ENCODE data around the gene KRT2.

KRT2 gene

DNA sequence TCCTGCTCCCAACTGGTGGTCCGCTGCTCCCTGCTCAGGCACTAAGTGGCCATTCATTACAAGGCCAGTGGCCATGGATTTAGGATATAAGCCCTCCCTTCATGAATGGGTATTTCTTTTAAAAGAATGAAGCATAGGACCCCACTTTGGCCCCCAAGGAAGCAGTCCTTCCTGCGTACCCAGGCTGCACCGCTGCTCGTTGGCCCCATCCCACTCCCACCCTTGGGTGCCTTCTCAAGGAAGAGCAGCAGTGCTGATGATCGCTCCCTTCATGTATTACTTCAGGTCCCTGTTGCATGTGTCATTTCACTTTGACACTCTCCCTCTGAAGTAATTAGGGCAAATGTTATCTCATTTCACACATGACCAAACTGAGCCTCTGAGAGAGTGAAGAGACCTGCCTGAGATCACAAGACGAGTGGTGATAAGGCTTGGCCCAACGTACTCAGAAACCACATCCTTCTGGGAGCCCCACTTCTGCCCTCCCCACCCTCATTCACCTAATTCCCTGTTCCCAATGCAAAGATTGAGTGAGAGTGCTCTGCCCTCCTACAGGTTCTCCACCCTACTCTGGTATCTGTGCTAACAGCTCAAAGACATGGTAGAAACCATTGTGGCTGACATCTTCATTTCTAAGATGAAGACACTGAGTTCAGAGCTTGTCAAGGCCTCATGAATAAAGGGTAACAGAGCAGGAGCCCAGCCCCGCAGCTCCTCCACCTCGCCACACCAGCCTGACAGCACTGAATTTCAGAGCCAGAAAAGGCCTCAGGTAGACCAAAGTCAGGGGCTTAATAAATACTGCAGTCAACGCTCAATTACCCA lies 10.3 kb upstream of the KRT2 start:
- no peak for DNase-seq

DNA sequence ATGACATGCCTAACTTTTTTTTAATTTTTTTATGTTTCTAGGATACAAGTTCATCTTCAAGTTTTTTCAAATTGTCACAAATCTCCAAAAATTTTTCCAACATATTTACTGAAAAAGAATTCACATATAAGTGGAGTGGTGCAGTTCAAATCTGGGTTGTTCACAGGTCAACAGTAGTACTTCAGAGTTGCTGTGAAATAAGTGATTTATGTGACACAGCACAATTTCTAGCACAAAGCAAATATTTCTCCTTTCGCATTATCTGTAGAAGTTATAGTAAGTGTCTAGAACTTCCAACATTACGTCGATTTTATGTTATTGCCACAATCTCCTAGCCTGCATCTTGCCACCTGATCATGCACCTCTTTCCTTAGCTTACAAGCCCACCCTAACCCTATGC lies 9.7 kb upstream of the KRT2 start:
- no peak for DNase-seq

DNA sequence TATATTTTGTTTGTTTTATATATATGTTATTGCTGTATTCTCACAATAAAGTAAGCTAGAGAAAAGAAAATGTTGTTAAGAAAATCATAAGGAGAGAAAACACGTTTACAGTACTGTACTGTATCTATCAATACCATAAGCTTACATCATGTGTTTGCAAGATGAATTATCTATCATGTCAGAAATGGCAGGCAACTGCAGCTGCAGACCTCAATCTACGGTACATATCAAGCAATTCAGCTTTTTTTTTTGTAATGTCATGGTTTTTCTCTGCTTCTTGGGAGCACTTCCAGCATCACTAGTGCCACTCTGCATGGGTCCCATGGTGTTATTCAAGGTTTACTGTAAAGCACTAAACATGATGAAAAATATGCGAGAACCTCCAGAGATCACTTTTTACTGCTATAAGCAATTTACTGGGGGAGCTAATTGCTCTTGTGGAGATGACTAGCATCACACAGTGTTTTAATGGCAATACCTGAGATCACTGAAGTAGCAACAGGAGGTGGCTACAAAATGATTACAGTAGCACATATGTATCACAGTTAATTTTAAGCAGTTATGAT lies 9.0 kb upstream of the KRT2 start:
- DNase-seq = no peak

DNA sequence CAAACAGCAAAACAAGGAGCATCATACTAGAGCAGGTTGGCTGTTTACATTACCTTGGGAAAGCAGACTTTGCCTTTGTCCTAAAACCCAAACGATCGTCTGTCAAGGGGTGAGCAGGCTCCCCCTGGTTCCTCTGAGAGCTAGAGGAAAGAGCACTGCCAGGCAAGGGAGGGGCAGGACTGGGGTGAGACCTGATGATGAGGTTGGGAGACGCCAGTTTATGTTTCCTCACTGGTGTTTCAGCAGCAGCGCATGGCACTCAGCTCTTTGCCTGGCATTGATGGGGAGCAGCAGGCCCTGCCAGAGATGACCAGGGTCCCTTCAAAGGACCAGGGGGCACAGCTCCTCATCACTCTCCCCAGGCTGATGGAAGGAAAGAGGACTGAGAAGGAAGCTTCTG lies 7.9 kb upstream of the KRT2 start:
- DNase-seq = no peak

DNA sequence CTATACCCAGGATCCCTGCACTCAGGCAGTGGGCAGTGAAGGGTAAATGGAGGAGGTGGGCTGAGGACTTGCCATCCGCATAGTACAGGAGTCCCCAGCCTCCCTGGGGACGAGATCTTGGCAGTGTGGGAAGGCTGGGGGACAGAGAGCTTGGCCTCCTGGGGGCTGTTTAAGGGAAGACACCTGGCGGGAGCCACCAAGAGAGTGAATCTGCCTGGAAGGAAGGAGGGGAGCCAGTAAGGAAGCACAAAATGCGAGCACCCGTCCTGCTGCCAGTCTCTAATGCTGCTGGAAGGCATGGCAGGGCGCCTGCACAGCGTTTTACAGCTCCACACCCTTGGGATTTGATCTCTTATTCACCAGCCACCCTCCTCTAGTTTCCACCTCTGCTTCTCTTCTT lies 7.4 kb upstream of the KRT2 start:
- DNase-seq = no peak

DNA sequence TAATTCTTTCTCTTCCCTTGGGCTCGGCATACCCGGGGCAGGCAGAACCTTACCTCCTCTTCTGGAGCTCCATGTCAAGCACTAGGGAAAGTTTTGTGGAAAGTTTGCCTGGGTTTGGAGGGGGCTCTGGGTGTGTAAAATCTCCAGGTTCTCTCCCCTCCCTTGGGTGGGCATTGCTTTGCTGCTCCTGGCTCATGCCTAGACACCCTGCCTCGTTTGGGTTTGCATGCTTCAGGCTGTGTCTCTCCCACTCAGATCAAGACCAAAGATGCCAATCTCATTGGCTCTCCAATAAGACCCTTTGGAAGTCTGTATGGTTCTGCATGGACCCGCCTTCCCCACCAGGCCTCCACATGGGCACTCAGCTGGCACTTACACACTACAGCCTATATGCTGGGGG lies 6.2 kb upstream of the KRT2 start:
- no peak for DNase-seq

DNA sequence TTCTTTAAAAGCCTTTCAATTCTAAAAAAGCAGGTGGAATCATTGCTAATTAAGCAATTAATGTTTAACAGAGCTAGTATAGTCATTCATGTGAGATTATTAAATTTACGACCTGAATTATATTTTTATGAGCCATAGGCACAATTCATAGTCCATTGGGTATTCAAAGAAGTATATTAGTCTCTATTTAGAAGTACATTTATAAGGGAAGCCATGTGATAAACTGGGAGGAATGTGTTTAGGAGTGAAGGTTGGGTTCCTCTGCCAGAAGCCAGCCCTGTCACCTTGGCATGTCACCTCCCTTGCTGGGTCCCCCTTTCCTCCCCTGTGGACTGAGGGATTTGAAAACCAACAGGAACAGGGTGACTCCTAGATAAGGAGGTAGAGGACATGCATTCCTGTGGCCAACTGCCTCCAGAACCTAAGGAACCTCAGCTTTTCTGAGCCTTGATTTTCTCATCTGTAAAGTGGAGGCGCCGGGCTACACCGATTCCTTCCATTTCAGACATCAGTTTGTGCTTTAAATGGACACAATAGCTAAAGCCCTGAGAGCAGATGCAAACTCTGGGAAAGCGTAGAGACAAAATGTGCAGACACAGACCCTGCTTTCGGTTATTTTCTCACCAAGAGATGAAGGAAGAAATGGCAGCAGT lies 5.4 kb upstream of the KRT2 start:
- no peak for DNase-seq

DNA sequence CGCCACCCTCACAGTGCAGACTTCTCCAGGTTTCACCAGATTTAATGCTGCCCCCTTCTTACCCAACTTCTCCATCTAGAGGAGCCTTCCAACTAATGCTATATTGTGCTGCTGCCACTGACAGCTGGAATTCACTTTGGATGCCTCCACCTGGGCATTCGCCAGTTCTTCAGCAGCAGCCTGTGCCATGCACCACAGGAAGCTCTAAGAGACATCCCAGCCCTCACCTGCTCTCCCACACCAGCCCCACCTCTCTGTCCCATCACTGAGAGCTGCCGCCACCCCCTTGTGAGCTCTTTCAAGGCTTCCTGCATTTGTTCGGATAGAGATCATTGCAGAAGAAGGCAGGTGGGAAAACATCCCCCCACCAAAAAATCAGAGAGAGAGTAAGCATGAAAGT lies 4.6 kb upstream of the KRT2 start:
- DNase-seq = no peak

DNA sequence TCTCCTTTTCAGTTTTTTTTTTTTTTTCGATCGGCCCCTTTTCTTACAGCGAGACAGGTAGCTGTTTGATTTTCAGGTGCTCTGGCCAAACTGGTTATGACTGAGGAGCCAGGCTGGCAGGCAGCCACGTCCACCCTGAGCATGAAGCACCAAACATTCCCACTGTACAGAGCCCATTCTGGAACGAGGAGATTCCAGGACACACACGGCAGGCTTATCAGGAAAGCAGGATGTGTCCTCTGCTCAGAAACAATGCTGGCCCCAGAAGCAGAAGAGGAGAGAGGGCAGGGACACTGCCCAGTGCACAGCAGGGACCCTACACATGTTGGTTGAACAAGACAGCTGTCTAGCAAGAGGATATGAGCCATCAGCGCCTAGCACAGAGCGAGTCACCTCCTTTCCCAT lies 3.7 kb upstream of the KRT2 start:
- no peak for DNase-seq

DNA sequence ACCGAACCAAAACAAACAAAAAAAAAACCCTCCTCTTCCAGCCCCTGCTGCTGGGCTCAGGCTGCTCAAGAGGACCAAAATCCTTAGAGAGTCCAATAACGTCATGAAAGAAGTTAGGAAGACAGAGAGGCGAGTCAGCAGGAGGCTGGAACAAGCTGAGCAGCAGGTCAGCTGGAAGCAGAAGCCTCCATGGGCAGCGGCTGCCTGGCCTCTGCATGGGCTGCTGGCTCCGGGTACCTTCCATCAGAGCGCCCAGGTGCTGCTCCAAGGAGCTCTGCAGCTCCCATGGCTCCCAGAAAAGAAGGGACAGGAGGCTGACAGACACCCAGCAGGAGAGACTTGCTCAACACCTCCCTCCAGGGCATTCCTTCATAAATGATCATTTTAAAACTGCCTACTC lies 3.2 kb upstream of the KRT2 start:
- no peak for DNase-seq

DNA sequence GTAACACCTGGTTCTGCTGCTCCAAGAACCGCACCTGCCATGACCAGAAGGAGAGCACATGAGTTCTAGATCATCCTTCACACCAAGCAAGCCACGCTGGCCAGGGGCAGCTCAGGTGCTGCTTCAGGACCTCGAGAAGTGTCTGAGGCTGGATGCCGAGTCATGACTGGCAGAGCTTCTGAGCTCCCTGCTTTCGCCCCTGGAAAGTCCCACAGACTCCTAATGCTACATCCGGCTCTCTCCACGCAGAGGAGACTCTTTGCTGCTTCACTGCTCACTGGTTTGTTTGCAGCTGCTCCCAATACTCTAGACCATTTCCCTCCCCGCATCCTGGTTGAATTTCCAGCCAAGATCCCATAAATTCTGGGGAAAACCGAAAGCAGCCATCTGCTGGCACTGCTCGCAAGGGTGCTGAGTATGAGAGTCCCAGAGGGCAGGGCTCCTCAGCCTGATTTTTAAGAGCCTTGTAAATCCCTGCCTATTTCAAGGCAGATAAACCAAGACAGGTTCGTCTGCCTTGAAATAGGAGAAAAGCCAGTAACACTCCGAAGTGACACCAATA lies 1.4 kb downstream of the KRT2 start:
- no peak for DNase-seq

DNA sequence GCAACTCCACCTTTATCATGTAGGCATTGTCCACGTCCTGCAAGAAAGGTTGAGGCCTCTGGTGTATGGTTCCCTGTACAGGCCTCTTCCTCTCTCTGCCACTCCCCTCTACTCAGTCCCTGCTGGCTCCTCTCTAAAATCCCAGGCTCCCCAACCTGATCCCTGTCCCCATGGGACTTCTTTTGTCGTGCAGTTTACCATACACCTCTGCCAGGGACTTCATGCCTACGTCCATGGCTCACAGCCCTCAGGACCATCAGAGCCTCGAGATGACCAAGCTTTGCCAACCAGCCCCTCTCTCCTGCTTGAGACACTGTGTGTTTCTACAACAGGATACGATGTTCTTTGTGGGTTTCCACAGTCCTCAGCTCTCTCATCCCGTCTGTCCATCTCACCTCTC lies 2.9 kb downstream of the KRT2 start:
- no peak for DNase-seq

DNA sequence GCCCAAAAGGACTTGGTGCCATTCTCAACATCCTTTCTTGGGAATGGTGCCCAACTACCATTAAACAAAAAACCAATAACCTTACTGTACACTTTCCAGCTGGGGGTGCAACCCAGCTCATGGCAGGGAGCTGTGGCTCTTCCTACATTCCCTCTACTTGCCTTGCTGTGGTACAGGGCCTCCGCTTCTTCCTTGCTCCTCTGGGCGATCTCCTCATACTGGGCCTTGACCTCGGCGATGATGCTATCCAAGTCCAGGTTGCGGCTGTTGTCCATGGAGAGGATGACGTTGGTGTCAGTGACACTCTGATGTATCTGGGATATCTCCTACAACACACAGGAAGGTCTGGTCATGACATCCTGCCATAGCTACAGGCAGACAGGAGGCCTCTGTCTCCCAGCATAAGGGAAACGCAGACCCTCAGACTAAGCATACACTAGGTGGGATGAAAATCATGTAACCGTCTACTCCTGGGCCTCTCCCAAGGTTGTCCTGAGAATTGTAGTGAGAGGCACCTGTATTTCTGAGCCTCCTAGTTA lies 3.9 kb downstream of the KRT2 start:
- DNase-seq = no peak

DNA sequence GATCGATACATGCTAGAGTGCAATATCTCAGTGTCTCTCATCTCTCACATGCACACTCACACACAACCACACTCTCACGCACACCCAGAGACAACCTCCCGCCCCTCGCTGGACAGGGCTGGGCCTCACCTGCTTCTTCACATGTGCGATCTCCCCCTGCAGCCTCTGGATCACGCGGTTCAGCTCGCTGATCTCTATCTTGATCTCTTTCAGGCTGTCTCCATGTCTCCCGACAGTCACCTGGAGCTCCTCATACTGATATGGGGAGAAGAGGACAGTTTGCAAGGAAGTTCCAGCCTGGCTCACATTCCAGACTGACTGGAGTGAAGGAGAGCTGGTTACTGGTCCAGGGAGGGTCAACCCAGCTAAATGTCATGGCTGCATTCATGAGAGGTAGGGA lies 4.4 kb downstream of the KRT2 start:
- no peak for DNase-seq

DNA sequence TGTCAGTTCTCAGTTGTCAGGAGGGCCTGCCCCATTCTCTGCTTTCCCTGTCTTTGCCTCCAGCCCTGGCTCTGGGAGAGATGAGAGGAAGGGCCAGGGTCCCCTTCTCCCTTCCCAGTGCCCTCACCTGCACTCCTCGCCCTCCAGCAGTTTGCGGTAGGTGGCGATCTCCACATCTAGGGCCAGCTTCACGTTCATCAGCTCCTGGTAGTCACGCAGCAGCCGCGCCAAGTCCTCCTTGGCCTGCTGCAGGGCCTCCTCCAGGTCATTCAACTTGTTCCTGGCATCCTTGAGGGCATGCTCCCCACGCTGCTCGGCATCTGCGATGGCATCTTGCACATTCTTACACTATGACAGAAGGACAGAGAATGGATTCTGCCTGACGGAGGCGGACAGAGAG lies 5.4 kb downstream of the KRT2 start:
- no peak for DNase-seq

DNA sequence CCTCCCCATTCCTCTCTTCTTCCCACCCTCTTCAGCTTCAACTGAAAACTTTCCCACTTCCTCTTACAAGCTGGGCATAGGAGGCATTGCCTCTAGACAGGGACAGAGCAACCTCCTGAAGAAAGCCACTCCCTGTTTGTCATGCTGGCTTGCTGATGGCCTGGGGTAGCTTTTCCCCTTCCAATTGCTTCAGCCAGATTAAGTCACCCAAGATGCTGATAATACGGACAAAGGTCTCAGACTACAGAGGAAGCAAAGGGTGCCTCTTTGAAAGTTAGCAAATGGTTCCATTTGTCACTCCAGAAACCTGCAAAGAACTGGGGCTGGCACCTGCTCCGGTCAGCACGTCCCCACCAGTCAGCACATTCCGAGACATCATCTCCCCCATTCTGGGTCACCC lies 6.0 kb downstream of the KRT2 start:
- no peak for DNase-seq

DNA sequence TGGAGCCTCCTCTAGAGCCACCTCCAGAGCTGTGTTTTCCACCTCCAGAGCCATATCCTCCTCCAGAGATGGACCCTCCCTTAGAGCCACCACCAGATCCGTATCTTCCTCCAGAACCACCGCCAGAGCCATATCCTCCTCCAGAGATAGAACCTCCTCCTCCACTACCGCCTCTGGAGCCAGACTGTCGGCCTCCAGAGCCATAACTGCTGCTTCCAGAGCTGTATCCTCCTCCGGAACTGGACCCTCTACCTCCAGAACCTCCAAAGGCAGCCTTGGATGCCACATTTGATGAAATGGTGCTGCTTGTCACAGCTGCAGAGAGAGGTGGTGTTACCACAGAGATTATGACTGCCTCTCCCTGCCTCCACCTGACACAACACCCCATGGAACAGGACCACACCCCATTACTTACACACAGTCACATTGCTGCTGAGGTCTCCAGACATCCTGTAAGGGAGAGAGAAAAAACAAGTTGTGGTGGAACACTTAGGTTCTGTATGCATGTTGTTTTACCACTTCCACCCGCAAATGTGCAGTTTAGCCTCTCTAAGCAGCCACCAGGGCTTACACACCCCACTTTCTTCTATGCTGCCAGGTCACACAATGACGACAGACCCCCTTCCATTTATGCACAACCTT lies 6.8 kb downstream of the KRT2 start:
- no peak for DNase-seq

DNA sequence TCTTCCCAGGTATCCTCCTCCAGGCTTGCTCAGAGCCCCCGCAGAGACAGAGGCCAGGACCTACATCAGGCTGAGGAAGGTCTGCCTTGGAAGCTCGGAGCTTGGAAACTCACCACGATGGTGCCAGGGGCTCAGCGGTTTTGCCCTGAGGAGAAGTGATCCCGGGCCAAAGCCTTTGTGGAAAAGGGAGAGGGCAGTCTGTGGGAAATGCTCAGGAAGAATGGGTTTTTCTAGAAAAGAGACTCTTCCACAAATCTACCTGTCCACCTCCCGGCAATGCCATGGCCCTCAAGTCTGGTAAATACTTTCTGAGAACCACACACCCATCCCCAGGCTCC lies 8.0 kb downstream of the KRT2 start:
- DNase-seq = no peak

DNA sequence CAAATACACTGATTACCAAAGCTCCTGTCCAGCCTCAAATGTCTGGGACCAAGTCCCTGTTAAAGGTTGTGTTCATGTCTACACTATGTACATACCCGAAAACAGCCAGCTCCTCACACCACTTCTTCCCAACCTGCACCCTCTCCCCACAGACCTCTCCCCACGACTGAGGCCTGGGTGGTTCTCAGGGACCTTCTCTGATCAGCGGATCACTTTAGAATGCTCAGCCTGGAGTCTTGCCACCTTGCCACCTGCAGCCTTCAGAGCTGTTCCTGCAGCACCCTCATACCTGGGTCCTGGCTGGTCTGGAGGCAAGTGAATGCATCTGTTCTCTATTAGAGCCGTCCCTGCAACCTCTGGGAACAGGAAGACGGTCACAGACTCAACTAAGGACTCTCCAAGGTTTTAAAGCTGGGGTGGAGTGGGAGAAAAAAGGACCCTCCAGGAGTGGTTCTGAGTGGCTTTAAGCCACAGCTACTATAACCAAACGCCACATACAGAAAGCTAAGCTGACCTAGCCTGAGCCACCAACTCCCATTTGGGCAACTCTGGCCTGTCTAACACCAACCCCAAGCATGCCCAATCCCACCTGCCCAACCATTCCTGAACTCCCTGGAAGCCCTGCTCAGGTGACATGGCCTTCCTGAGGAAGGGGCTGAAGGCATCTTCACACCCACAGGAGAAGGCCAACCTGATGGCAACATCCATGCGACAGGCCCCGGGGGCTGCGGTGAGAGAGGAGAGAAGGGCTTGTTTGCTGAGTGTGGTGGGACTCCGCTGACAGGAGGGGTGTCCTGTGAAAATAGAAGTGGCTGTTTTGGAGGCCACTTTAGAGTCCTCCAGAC lies 8.6 kb downstream of the KRT2 start:
- DNase-seq = no peak

DNA sequence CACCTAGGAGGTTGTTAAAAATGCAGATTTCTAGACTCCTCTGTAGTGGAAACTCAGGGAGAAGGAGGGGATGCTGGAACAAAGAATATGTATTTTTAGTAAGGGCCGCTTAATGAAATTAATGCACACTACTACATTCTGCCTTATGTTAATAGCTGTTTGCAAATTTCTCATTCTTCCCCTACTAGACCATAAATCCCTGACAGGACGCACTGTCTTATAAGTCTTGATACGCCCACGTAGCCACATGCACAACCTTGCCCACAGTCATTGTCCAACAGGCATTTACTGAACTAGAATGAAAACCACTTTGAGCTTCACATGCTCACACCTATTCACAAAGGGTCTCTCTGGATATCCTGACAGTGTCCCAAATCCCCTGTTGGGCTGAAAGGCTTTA lies 10.5 kb downstream of the KRT2 start:
- DNase-seq = no peak

DNA sequence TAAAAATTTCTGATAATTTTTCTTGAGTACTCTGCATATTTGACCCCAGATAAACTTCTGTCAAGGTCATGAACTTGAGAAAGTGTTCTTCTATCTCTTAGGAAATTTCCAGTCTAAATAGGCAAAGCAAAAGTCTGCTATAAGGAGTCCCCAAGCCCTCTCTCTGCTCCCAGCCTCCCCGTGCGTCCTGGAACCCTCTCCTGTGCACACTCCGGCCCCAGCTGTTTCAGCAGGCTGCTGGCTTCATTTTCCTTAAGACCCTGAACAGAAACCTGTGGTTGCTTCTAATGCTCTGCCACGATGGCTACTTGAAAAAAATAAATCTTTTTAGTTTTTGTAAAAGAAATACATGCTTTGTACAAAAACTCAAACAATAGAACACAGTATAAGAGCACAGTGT lies 14.7 kb downstream of the KRT2 start:
- DNase-seq = no peak

DNA sequence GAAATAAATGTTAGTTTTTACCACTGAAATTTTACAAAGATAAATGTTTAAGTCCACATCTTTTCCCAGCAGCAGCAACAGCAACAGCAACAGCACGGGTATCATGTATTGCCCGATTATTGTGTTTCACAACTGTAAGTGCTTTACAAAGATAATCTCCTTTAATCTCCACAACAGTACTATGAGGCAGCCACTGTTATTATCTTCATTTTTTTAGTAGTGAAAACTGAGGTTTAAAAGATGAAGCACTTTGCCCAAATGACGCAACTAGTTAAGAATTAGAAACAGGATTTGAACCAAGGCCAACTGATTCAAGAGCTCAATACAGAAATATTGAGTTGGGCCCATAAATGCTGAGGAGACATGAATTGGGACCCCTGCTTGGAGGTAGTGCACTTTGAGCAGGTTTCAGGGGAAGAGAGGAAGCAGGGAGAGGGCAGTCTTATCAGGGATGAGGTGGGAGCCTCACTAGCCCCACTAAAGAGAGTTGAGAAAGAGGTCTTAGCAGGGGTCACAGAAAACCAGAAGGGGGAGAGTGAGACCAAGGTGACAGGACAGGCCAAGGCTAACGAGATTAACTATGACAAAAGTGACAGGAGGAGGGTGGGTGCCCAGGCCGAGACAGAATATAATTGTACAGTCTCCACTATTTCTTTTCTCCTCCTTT lies 15.3 kb downstream of the KRT2 start:
- no peak for DNase-seq
